HG03097 (cell line): ENCODE measurements around the gene ACTN4.
"Not testable (repeated sequence)": the region's sequence is repeated elsewhere in the genome, so short reads cannot be mapped to it uniquely, and the experiment has no call there.

Experiments
- ATAC-seq: cut with Tn5 transposase; IDR thresholded peaks from one replicate; pipeline ENCODE4 v1.9.1; 2021; ENCODE audit not compliant: unreplicated experiment, low FRiP score

The ACTN4 gene

DNA sequence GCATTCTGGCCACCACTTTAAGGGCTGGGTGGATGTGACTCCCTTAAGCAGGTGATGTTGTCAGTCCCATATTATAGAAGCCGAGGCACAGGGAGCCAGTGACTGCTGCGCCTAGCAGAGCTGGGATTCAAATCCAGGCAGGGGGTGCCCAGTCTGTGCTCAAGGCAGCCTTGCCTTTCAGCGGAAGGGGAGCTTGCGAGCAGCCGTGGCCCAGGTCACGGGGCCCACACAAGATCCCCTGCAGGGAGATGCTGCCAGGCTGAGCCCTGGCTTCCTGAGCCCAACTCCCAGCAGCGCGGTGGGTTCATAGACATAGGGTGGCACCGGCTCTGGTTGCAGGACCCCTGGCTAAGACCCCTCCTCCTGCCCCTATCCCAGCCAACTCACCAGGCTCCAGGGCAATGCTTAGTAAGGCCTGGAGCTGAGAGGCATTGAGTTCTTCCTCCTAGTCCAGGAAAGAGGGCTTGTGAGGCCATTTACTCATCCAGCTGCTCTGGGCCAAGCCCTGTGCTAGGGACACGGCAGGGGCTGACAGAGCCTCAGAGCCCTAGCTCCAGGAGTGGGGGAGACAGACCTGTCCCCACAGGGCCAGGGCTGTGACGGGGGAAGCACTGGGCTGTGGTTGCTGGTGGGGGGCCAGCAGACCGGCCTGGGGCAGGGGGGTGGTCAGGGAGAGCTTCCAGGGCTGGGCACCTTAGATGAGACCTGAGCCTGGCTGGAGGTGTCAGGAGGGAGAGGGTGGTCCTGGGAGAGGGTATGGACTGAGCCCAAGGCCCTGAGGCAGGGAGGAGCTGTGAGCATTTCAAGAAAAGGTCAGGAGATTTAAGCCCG is 87.2 kb downstream of the ACTN4 start:
- ATAC-seq = no peak

DNA sequence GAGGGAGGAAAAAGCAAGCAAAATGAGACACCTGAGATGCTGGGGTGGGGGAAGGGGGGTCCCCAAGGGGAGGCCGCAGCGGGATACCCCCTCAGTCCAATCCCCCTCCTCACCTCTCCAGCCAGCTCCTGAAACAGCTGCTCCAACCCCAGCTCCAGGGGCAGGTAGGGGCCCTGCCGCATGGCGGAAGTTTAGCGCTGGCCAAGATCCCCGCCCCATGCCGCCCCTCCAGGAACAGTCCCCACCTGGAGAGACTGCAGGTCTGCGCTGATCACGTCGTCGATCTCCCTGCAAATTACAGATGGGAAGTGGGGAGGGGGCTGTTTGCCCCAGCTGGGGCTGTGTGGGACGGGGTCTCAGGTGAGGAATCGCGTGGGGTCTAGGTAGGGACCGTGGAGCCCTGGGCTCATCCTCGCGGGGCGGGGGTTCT is 87.8 kb downstream of the ACTN4 start:
- ATAC-seq = no peak

DNA sequence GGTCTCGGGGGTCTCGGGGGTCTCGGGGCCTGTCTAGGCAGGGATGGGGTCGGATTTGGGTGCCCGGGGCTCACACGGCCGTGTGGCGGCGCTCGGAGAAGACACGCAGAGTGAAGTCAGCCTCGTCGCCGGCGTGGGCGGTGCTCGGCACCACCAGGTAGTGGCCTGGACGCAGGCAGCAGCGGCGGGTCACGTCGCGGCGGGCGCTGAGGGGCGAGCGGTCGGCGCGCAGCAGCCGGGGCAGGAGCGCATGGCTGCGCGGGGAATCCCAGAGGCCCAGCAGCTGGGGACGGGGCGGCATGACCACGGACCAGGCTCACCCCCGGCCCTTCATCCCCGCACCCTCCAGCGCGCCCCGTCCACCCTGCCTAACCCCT is 88.6 kb downstream of the ACTN4 start:
- ATAC-seq = no peak

DNA sequence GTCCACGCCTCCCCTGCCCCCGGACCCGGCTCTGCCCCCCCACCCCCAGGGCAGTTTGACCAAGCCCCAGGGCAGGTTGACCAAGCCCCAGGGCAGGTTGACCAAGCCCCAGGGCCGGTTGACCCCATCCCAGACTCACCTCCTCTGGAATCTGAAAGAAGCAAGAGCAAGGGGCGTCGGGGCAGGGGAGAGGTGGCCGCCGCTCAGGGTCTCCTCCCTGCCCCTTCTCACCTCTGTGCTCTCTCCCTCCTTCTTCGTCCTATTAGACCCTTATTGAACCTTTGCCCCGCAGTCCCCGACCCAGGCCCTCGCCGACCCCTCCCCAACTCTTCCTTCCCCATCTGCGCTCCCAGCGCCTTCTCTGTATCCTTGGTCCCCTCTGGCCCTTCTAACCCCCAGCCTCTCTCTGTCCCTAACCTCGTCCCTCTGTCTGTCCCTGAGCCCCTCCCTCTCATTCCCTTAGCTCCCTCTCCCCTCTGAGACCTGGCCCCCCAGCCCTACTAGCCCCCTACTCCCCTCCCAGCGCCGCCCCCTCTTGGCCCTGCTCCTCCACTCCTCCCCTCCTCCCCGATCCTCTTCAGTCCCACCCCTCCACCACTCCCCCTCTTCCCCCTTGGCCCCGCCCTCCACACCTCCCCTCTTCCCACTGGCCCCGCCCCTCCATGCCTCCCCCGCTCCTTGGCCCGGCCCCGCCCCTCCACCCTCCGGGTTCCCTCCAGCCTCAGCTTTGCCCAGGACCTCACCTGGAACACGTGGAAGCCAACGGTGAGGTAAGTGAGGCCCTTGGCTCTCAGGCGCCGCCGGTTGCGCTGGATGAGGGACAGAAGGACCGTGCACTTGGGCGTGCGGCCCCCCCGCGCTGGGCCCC is 89.2 kb downstream of the ACTN4 start:
- ATAC-seq = no peak

DNA sequence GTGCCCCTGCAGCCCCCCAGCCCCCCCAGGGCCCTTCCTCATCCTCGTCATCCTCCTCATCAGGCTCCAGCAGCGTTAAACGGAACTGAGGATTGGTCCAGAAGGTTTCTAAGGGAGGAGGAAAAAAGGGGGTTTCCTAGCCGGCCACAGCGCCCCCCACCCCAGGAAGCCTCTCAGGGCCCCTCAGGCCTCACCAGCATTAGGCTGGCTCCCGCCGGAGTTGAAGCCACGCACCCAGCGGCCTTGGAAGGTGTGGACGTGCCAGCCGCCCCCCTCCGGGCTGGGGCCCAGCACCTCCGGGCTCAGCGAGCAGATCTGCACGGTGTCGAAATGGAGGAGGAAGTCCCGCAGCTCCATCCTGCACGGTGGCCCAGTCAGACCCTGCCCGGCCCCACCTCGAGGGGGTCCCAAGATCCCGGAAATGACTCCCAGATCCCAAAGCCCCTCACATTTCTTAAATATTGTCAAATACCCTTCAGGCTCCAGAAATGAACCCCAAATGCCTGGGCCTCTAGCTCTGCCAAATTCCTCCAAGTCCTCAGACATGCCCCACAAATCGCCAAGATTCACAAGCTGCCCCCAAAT is 89.9 kb downstream of the ACTN4 start:
- ATAC-seq = no peak

DNA sequence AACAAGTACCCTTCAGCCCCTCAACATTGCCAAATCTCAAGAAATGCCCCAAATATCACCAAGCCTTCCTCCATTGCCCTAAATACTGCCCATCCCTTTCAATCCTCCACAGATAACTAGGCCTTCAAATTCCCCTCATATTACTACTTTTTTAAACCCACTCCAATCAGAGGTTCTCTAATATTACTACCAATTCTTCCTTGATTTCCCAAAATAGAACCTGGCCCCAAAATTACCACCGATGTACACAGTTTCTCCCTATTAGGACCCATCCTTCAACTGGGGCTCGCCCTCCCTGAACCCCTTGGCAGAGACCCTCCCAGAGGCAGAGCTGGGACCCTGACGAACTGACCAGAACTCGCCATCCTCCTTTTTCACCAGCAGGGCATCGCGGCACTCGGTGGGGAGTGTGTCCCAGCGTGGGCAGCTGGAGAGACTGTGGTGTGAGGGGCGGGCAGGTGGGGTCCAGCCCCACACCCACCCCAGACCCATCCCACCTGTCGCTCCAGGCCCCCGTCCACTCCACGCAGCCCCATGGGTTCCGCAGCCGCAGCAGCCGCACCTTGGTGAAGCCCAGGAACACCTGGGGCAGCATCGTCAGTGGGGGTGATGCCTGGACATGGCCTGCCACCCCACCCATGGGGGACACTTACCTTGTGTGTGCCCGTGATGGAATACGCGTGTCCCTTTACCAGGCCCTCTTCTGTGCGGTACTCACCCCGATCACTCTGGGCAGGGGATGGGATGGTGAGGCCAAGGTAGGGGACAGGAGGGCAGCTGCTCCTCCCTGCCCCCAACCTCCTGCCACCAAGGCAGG is 90.7 kb downstream of the ACTN4 start:
- ATAC-seq = no peak

DNA sequence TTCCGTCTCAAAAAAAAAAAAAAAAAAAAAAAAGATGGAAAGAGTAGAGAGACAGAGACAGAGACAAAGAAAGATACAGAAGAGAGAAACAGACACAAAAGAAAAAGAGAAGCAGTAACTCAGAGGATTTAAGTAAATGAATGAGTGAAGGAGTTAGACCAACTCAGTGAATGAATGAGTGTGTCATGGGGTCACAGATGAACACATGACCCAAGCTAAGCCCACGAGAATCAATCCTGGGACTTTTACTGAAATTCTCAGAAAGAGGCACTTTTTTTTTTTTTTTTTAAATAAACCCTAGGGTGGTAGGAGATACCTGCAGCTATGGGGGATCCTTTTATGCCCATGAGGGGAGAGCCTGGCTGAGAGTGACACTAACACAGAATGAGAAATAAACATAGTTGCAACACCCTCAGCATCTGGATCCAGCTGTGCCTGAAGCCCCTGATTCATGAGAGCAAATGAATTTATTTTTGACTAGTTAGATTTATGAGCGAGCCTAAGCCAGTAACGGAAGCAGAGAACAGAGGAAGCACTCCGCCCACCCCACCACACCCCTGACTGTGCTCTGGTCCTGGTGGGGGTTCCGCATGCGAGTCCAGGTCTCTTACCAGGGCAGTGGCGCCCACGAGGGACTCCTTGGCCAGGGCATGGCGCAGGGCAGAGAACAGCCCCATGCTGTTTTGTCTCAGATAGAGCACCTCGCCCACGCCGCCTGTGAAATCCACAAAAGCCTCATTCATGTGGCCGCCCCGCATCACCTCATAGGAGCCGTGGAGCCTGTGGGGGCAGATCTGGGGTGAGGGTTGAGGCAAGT is 92.2 kb downstream of the ACTN4 start:
- no peak for ATAC-seq

DNA sequence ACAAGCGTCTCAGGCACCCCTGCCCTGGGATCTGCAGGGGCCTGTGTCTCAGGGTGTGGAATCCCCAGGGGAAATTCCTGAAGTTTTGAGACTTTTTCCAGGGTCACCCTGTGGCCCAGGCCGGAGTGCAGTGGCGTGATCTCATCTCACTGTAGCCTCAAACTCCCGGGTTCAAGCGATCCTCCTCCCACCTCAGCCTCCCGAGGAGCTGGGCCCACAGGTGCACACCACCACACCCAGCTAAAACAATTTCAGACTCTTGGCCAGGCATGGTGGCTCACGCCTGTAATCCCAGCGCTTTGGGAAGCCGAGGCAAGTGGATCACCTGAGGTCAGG is 92.8 kb downstream of the ACTN4 start:
- ATAC-seq = no peak

DNA sequence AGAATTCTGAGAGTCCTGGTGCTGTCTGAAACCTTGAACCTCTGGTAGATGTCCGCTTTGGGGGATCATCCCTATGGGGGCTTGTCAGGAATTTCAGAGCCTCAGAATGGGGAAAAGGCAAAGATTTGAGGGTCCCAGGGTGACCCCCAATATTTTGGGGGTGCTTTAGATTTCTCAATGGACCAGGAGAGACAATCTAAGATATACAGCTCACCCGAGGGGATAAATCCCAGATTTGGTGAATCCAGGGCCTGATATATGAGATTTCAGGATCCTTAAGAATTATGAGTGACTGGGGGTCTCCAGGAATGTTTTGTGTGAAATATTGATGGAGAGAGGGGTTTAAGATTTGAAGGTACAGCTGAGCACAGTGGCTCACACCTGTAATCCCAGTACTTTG is 93.5 kb downstream of the ACTN4 start:
- ATAC-seq = no peak

DNA sequence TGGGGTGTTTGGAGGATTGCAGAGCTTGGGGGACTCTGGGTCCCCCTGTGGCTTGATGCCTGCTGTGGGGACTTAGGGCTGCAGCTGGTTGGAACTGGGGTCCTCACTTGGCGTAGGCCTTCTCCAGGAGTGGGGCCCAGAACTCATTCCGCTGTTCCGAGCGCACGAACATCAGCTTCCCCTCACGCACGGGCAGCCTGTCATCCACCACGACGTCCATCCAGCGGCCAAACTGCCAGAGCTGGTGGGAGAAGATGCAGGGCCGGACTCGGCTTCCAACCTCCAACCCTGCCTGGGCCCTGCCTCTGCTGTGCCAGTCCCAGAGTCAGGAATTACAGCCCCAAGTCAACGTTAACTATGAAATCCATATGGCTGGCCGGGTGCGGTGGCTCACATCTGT is 94.2 kb downstream of the ACTN4 start:
- ATAC-seq = no peak

DNA sequence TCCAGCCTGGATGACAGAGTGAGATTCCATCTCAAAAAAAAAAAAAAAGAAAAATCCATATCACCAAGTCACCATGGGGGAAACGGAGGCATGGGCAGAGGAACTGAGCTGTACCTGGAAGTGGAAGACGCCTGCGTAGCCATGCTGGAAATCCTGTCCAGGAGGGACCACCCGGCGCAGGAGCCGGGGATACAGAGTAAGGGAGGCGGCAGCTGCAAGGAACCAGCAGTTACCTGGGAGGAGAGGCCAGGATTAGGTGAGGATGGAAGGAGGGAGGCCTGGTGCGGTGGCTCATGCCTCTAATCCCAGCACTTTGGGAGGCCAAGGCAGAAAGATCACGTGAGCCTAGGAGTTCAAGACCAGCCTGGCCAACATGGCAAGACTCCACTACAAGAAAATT is 94.8 kb downstream of the ACTN4 start:
- ATAC-seq = no peak

DNA sequence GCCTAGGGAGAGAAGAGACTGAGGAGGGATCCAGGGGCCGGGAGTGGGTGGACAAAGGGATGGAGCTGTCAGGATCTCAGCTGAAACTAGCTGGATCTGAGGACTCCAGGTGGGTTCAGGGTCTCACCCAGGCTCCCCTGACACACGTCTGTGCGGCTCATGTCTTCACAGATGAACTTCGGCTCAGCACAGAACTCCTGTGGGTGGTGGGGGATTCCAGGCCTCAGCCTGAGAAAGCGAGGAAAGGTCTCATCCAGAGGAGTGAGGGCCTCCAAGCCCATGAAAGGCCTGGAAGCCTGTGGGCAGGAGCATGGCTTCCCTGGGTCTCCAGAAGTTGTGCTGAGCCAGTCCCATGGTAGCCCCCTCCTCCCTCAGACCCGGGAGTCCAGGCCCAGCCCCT is 95.5 kb downstream of the ACTN4 start:
- no peak for ATAC-seq

DNA sequence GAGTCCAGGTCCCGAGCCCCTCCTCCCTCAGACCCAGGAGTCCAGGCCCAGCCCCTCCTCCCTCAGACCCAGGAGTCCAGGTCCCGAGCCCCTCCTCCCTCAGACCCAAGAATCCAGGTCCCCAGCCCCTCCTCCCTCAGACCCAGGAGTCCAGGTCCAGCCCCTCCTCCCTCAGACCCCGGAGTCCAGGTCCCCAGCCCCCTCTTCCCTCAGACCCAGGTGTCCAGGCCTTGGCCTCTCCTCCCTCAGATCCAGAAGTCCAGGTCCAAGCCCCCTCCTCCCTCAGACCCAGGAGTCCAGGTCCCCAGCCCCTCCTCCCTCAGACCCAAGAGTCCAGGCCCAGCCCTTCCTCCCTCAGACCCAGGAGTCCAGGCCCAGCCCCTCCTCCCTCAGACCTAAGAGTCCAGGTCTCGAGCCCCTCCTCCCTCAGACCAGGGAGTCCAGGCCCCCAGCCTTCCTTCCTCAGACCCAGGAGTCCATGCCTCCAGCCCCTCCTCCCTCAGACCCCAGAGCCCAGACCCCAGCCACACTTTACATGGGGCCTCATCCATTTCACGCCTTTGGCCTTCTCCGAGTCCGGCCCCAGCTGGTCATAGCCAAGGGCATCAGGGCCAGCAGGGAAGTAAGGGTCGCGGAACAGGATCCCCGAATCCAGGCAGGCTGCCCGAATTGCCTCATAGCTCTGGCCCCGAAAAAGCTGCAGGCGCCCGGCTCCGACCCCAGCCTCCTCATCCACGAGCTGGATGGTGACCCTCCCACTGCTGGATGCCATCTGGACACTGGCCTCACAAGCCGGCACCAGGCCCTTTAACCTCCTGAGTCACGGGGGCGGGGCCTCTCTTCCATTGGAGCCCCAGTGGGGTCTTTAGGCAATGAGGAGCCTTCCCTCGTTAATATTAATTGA is 96.2 kb downstream of the ACTN4 start:
- ATAC-seq = no peak

DNA sequence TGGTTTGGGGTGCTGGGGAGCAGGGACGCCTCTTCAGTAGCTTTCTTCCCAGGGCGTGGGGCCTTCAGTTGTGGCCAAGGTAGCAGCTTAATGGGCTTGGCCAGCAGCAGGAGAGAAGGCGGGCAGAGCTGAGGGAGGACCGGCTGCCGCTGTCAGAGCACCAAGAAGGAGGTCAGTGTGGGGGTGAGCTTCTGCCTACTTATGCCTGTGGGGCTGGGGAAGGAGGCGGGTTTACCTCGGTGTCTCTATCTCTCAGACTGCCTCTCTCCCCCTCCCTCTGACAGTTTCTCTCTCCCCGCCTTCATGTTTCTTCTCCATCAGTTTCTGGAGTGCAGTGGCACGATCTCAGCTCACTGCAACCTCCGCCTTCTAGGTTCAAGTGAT is 96.8 kb downstream of the ACTN4 start, which contains the start of gene CAPN12:
Gene CAPN12 (minus strand): TSS at position 177 of the 384 bp plus-strand sequence. CDS start 309 bp downstream, outside the sequence.
- ATAC-seq = no peak

DNA sequence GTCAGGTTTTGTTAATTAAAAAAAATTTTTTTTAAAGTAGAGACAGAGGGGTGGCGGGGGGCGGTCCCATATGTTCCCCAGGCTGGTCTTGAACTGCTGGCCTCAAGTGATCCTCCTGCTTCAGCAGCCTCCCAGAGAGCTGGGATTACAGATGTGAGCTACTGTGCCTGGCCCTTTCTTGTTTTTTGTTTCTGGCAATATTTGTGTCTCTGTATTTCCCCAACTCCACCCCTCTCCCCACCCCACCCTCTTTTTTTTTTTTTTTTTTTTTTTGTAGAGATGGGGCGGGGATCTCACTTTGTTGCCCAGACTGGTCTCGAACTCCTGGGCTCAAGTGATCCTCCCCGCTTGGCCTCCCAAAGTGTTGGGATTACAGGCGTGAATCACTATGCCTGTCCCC is 97.4 kb downstream of the ACTN4 start:
- no peak for ATAC-seq

DNA sequence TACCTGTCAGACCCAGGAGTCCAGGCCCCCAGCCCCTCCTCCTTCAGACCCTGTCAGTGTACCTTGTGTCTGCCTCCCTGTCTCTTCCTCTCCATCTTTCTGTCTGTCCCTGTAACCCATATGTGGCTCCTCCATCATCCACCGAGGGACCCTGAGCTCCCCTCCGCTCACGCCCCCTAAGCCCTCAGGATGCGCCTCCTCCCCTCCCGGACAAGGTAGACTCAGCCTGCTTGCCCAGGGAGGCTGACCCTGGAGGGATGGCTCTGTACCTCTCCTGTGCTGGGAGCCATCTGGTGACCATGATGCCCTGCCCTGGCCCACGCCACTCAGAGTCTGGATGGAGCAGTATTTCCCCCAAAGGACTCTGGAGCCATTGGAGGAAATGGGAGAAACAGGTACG is 97.9 kb downstream of the ACTN4 start:
- ATAC-seq = no peak

DNA sequence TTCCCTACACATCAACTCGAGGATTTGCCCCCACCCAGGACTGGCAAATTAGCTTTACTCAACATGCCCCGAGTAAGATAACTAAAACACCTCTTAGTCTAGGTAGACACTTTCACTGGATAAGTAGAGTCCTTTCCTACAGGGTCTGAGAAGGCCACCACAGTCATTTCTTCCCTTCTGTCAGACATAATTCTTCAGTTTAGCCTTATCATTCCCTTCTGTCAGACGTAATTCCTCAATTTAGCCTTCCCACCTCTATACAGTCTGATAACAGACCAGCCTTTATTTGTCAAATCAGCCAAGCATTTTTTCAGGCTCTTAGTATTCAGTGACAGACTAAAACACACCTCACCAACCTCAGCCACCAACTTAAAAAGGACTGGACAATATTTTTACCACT is 106.3 kb downstream of the ACTN4 start:
- ATAC-seq = not testable (repeated sequence)

DNA sequence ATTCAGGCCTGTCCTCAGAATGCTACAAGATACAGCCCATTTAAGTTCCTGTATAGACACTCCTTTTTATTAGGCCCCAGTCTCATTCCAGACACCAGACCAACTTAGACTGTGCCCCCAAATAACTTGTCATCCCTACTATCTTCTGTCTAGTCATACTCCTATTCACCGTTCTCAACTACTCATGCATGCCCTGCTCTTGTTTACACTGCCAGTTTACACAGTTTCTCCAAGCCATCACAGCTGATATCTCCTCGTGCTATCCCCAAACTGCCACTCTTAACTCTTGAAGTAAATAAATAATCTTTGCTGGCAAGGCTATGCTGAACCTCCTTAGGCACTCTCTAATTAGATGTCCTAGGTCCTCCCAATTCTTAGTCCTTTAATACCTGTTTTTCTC is 106.7 kb downstream of the ACTN4 start:
- ATAC-seq = not testable (repeated sequence)

DNA sequence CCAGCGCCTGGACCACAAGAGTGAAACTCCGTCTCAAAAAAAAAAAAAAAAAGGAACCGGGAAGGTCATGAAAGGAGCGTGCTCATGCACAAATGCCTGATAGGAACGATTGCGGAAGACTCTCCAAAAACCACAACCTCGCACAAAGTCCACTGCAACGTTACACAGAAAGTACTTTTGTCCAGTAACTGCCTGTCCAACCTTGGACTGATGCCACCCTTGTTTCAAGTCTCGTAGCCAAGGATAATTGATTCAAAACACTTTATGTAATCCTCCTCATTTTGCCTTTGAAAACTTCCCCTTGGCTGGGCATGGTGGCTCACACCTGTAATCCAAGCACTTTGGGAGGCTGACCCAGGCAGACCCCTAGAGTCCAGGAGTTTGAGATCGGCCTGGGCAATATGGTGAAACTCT is 112.1 kb downstream of the ACTN4 start:
- no peak for ATAC-seq
